ENCODE measurements around the gene HOXD1.

The HOXD1 gene

GRCh38 chr2:176165370-176166050 lies 23.0 kb upstream of the HOXD1 start:
- DNase-seq (ENCODE audit: low spot score) = no peak

- DNase-seq (ENCODE audit: low spot score) = no peak
Measured at GRCh38 chr2:176166272-176166671, 22.2 kb upstream of the HOXD1 start.

- DNase-seq (ENCODE audit: low spot score) = no peak
Measured at GRCh38 chr2:176167398-176167797, 21.1 kb upstream of the HOXD1 start.

GRCh38 chr2:176169181-176169580 lies 19.3 kb upstream of the HOXD1 start:
- no peak for DNase-seq (ENCODE audit: low spot score)

GRCh38 chr2:176169711-176170110 lies 18.8 kb upstream of the HOXD1 start:
- DNase-seq (ENCODE audit: low spot score) = no peak

- no peak for DNase-seq (ENCODE audit: low spot score)
Measured at GRCh38 chr2:176170602-176171305, 17.7 kb upstream of the HOXD1 start.

GRCh38 chr2:176171351-176172006 lies 17.0 kb upstream of the HOXD1 start:
- no peak for DNase-seq (ENCODE audit: low spot score)

- DNase-seq (ENCODE audit: low spot score) = no peak
Measured at GRCh38 chr2:176172007-176172894, 16.2 kb upstream of the HOXD1 start.

GRCh38 chr2:176172895-176173566 lies 15.4 kb upstream of the HOXD1 start:
- no peak for DNase-seq (ENCODE audit: low spot score)

- DNase-seq (ENCODE audit: low spot score) = no peak
Measured at GRCh38 chr2:176173567-176174381, 14.7 kb upstream of the HOXD1 start.

GRCh38 chr2:176174382-176174823 lies 14.1 kb upstream of the HOXD1 start:
- no peak for DNase-seq (ENCODE audit: low spot score)

GRCh38 chr2:176174824-176175708 lies 13.4 kb upstream of the HOXD1 start:
- no peak for DNase-seq (ENCODE audit: low spot score)

GRCh38 chr2:176175709-176176607 lies 12.5 kb upstream of the HOXD1 start:
- DNase-seq (ENCODE audit: low spot score) = no peak

- no peak for DNase-seq (ENCODE audit: low spot score)
Measured at GRCh38 chr2:176177580-176178037, 10.9 kb upstream of the HOXD1 start.

- DNase-seq (ENCODE audit: low spot score) = peak; percentile 80
Measured at GRCh38 chr2:176178038-176178756, 10.3 kb upstream of the HOXD1 start.

GRCh38 chr2:176178757-176179295 lies 9.6 kb upstream of the HOXD1 start:
- DNase-seq (ENCODE audit: low spot score) = no peak

GRCh38 chr2:176181551-176181950 lies 6.9 kb upstream of the HOXD1 start:
- DNase-seq (ENCODE audit: low spot score) = no peak
